MM.1S (cell line): ENCODE measurements around the gene SLCO1A2.

Source experiments
- DNase-seq: peaks from one replicate; pipeline ENCODE4 v3.0.0-alpha.2; 2015
- H2AFZ ChIP-seq: fragments of 300-600 bp; sonication (generic); 2 replicates; pipeline ENCODE4 v1.6.0; 2016; ENCODE audit warnings: antibody characterized with exemption, low read length
- H3F3A ChIP-seq: fragments of 300-600 bp; sonication (generic); 2 replicates; pipeline ENCODE4 v1.6.1; 2016; ENCODE audit warnings: mild to moderate bottlenecking, antibody characterized with exemption, low read length, moderate library complexity, mixed read lengths; ENCODE audit not compliant: insufficient read depth
- H3K27ac ChIP-seq: fragments of 300-600 bp; sonication (generic); 2 replicates; pipeline ENCODE4 v1.5.1; 2016; ENCODE audit warnings: mild to moderate bottlenecking, low read length
- H3K27me3 ChIP-seq: fragments of 300-600 bp; sonication (generic); replicated peaks from 2 replicates; pipeline ENCODE4 v1.6.0; 2016; ENCODE audit warnings: low read length; ENCODE audit not compliant: insufficient read depth
- H3K36me3 ChIP-seq: fragments of 300-600 bp; sonication (generic); replicated peaks from 2 replicates; pipeline ENCODE4 v1.6.1; 2016; ENCODE audit warnings: mild to moderate bottlenecking, low read length, mixed read lengths; ENCODE audit not compliant: insufficient read depth
- H3K4me1 ChIP-seq: fragments of 300-600 bp; sonication (generic); 2 replicates; pipeline ENCODE4 v1.6.1; 2016; ENCODE audit warnings: low read length, mixed read lengths
- H3K4me2 ChIP-seq: fragments of 300-600 bp; sonication (generic); 2 replicates; pipeline ENCODE4 v1.6.0; 2016; ENCODE audit warnings: low read depth, low read length
- H3K4me3 ChIP-seq: fragments of 300-600 bp; sonication (generic); 2 replicates; pipeline ENCODE4 v1.5.1; 2016; ENCODE audit warnings: low read length, mixed read lengths
- H3K79me2 ChIP-seq: fragments of 300-600 bp; sonication (generic); 2 replicates; pipeline ENCODE4 v1.6.1; 2016; ENCODE audit warnings: mixed run types, low read length, mixed read lengths
- H3K9ac ChIP-seq: fragments of 300-600 bp; sonication (generic); 2 replicates; pipeline ENCODE4 v1.6.1; 2016; ENCODE audit warnings: low read length, mixed read lengths
- H3K9me2 ChIP-seq: fragments of 300-600 bp; sonication (generic); replicated peaks from 2 replicates; pipeline ENCODE4 v1.6.1; 2016; ENCODE audit warnings: mild to moderate bottlenecking, low read length, mixed read lengths; ENCODE audit not compliant: insufficient read depth
- H3K9me3 ChIP-seq: fragments of 300-600 bp; sonication (generic); replicated peaks from 2 replicates; pipeline ENCODE4 v1.6.1; 2016; ENCODE audit warnings: mild to moderate bottlenecking, low read length, mixed read lengths; ENCODE audit not compliant: insufficient read depth
- H4K20me1 ChIP-seq: fragments of 300-600 bp; sonication (generic); 2 replicates; pipeline ENCODE4 v1.6.1; 2016; ENCODE audit warnings: mild to moderate bottlenecking, low read length, moderate library complexity, mixed read lengths; ENCODE audit not compliant: insufficient read depth
- EZH2 ChIP-seq: fragments of 300-600 bp; sonication (generic); optimal IDR thresholded peaks from 2 replicates; pipeline ENCODE3; 2017; ENCODE audit warnings: low read depth, mild to moderate bottlenecking, antibody characterized with exemption, low read length, mixed read lengths
- EZH2phosphoT487 ChIP-seq: fragments of 300-600 bp; sonication (generic); IDR thresholded peaks from 2 replicates; pipeline ENCODE4 v1.6.1; 2018; ENCODE audit warnings: antibody characterized with exemption, low read length
- TF ChIP-seq, protein P1 (sequence below): fragments of 300-600 bp; sonication (generic); IDR thresholded peaks from 2 replicates; pipeline ENCODE4 v1.5.1; 2016; ENCODE audit warnings: antibody characterized with exemption, low read length, mixed read lengths

SLCO1A2 gene

DNA sequence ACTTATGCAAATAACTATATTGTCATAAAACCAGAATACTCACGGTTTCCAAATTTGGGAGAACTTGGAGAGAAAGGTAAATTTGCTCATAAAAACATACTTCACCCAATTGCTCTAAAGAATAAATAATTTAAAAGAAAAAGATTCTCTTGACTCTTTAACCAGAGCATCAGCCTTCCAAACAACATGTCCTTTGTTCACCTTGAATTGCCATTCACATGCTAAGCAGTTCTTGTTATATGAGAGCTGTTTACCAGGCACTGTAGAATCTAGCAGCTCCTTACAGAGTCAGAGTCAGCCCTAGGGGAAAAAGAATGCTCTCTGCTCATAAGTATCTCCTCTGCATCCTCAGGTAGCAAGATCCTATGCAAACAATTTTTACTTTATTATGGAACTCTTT, 10.2 kb downstream of the SLCO1A2 start:
- H4K20me1 ChIP-seq: no peaks in the 10 kb centered on the region
- DNase-seq: no peak
- no peaks in the 10 kb centered on the region for H3K9me3 ChIP-seq
- H3K4me3 ChIP-seq: no peak overlapping the region
- H2AFZ ChIP-seq: no peak overlapping the region
- no peaks in the 10 kb centered on the region for H3K27me3 ChIP-seq
- no peaks in the 10 kb centered on the region for H3K9me2 ChIP-seq
- no peaks in the 10 kb centered on the region for H3F3A ChIP-seq
- H3K4me1 ChIP-seq: no peaks in the 10 kb centered on the region
- no peaks in the 10 kb centered on the region for H3K36me3 ChIP-seq
- TF ChIP-seq EZH2 (no peak), EZH2phosphoT487 (no peak)
- TF ChIP-seq, protein P1, sequence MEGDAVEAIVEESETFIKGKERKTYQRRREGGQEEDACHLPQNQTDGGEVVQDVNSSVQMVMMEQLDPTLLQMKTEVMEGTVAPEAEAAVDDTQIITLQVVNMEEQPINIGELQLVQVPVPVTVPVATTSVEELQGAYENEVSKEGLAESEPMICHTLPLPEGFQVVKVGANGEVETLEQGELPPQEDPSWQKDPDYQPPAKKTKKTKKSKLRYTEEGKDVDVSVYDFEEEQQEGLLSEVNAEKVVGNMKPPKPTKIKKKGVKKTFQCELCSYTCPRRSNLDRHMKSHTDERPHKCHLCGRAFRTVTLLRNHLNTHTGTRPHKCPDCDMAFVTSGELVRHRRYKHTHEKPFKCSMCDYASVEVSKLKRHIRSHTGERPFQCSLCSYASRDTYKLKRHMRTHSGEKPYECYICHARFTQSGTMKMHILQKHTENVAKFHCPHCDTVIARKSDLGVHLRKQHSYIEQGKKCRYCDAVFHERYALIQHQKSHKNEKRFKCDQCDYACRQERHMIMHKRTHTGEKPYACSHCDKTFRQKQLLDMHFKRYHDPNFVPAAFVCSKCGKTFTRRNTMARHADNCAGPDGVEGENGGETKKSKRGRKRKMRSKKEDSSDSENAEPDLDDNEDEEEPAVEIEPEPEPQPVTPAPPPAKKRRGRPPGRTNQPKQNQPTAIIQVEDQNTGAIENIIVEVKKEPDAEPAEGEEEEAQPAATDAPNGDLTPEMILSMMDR: no peak
- H3K4me2 ChIP-seq: no peak overlapping the region
- no peak overlapping the region for H3K9ac ChIP-seq
- H3K79me2 ChIP-seq: no peaks in the 10 kb centered on the region
- no peak overlapping the region for H3K27ac ChIP-seq

DNA sequence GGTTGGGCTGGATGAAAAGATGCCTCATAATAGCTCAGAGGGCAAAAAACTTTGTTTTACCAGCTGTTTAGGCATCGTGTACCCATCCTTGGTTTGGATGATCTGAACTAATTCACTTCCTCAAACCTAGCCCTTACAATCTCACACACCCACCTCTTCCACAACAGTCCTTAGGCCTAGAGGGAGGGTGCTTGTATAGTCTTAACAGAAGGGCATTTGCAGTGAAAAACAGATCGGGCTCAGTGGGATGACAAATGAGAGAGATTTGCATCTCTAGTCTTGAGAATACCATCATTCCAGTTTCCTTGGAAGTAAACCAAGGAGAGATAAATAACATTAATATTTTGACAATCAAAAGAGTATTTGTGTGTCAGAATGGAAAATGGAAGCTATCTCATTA, 11.0 kb downstream of the SLCO1A2 start:
- Histone ChIP-seq H3K9me2 (no peaks in the 10 kb centered on the region), H3K4me2 (no peak overlapping the region), H3K27me3 (no peaks in the 10 kb centered on the region), H3K27ac (no peak overlapping the region), H3K9ac (no peak overlapping the region), H3K36me3 (no peaks in the 10 kb centered on the region), H3K9me3 (no peaks in the 10 kb centered on the region), H2AFZ (no peak overlapping the region), H3K4me3 (no peak overlapping the region), H4K20me1 (no peaks in the 10 kb centered on the region), H3K4me1 (no peaks in the 10 kb centered on the region), H3F3A (no peaks in the 10 kb centered on the region), H3K79me2 (no peaks in the 10 kb centered on the region)
- no peak for DNase-seq
- TF ChIP-seq EZH2: no peak
- no peak for TF ChIP-seq EZH2phosphoT487
- TF ChIP-seq, protein P1: no peak

DNA sequence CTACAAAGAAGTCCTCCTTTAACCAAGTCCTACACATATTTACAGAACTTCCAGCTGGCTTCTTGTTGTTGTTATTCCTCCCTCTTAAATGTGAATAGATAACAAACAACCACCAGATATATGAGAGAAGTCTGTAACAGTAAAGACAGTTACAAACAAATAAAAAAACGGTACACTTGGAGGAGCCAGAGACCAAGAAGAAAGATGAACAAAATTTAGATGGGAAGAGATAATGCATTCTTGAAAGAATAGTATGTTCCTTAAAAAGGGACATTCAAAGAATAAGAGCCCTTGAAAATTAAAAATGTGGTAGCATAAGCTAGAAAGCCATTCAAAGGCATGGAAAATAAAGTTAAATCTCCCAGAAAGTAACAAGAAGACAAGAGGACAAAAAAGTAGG, 25.9 kb downstream of the SLCO1A2 start:
- Histone ChIP-seq H3K79me2 (no peaks in the 10 kb centered on the region), H3K9ac (no peak overlapping the region), H4K20me1 (no peaks in the 10 kb centered on the region), H3F3A (no peaks in the 10 kb centered on the region), H3K27ac (no peak overlapping the region), H2AFZ (no peak overlapping the region), H3K27me3 (no peaks in the 10 kb centered on the region), H3K36me3 (no peaks in the 10 kb centered on the region), H3K4me1 (no peaks in the 10 kb centered on the region), H3K4me3 (no peak overlapping the region), H3K9me2 (no peaks in the 10 kb centered on the region), H3K9me3 (no peaks in the 10 kb centered on the region), H3K4me2 (no peak overlapping the region)
- TF ChIP-seq, protein P1: no peak
- no peak for TF ChIP-seq EZH2
- TF ChIP-seq EZH2phosphoT487: no peak
- DNase-seq: no peak

DNA sequence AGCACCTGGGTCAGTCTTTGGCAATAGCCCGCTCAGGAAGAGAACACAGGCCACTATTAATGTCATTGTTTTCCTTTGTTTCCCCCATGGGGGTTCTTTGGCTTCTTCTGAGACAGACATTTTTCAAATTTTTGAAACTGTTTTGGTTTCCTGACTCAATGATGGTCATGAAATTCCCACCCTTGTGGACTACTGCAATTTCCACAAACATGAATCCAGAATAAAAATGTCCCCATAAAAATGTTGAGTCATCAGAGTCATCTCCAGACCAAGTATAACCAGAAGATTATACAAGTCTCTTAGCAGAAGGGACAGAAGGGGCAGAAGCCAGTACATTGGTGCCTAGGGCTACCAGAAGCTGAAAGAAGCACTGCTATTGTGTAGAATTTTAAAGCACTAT, 29.1 kb downstream of the SLCO1A2 start:
- no peaks in the 10 kb centered on the region for H3K27me3 ChIP-seq
- no peaks in the 10 kb centered on the region for H3K79me2 ChIP-seq
- no peaks in the 10 kb centered on the region for H3K9me3 ChIP-seq
- no peak overlapping the region for H3K27ac ChIP-seq
- H3K4me3 ChIP-seq: no peak overlapping the region
- no peaks in the 10 kb centered on the region for H3K9me2 ChIP-seq
- H3K9ac ChIP-seq: no peak overlapping the region
- TF ChIP-seq EZH2phosphoT487 (no peak), EZH2 (no peak)
- TF ChIP-seq, protein P1: no peak
- H3F3A ChIP-seq: no peaks in the 10 kb centered on the region
- H3K36me3 ChIP-seq: no peaks in the 10 kb centered on the region
- no peak overlapping the region for H3K4me2 ChIP-seq
- no peak overlapping the region for H2AFZ ChIP-seq
- H4K20me1 ChIP-seq: no peaks in the 10 kb centered on the region
- no peaks in the 10 kb centered on the region for H3K4me1 ChIP-seq
- DNase-seq: no peak
